HepG2 (cell line): ENCODE measurements around the gene CDK5RAP2. TPM values are rescaled to one million over a fixed set of nuclear protein-coding genes. Genes with fewer than 3 reads are reported as not detected.

Experiments
- ATAC-seq: fragments of 200-7000 bp; cut with Tn5 transposase; 3 replicates; pipeline ENCODE4 v1.9.1; 2020; ENCODE audit warnings: mild to moderate bottlenecking, moderate library complexity
- BruUV-seq: library from RNA; stranded (reverse); fragments of 400-500 nt; replicated peaks from 2 replicates; lab custom pipeline; 2021; lab: Mats Ljungman, UMichigan
- CTCF ChIA-PET: fragments of 300-600 bp; formaldehyde crosslinking; extraction: SDS; loops from one replicate; lab custom pipeline; 2021; ENCODE audit warnings: low total read pairs, inconsistent platforms, low intra/inter-chr PET ratio; lab: Yijun Ruan, JAX
- POLR2A ChIA-PET: fragments of 350-600 bp; sonication (Branson Sonifier 250); formaldehyde crosslinking; loops from one replicate; lab custom pipeline; 2020; ENCODE audit warnings: antibody characterized with exemption, inconsistent platforms; lab: Yijun Ruan, JAX
- DNase-seq: peaks from one replicate; pipeline ENCODE4 v3.0.0-alpha.2; 2015; ENCODE audit warnings: low spot score
- FAIRE-seq: peaks from 3 replicates; lab custom pipeline; 2011; peaks lifted over from hg19 to GRCh38; lab: Jason Lieb, UNC
- H2AFZ ChIP-seq: one replicate; pipeline ENCODE4 v1.6.1; 2011; ENCODE audit warnings: low read length, inconsistent platforms
- H3K27ac ChIP-seq: fragments of 300-600 bp; 3 replicates; pipeline ENCODE4 v1.8.0; 2011; ENCODE audit warnings: mixed run types, mild to moderate bottlenecking, mixed read lengths, low read length, inconsistent platforms; ENCODE audit not compliant: insufficient read depth; ENCODE audit errors: extremely low read length
- H3K27me3 ChIP-seq, 2 experiments: fragments of 200-600 bp in 1 of 2; 2 replicates in 1 of 2; 3 replicates in 1 of 2; pipeline versions ENCODE4 v1.6.0 to v1.8.0; 2011; ENCODE audit warnings: low read length in 2 of 2, mild to moderate bottlenecking in 2 of 2, moderate library complexity in 2 of 2, inconsistent platforms in 1 of 2; ENCODE audit not compliant: insufficient read depth in 2 of 2, control insufficient read depth in 1 of 2
- H3K36me3 ChIP-seq, 2 experiments: fragments of 200-600 bp in 1 of 2; replicated peaks in 1 of 2; 2 replicates in 1 of 2; 3 replicates in 1 of 2; pipeline versions ENCODE4 v1.5.1 to v1.8.0; 2011; ENCODE audit warnings: low read length in 2 of 2, inconsistent platforms in 1 of 2; ENCODE audit not compliant: insufficient read depth in 2 of 2, control insufficient read depth in 1 of 2
- H3K4me1 ChIP-seq: 2 replicates; pipeline ENCODE4 v1.5.1; 2012; ENCODE audit warnings: low read length, inconsistent platforms; ENCODE audit not compliant: insufficient read depth
- H3K4me2 ChIP-seq: 2 replicates; pipeline ENCODE4 v1.6.0; 2011; ENCODE audit warnings: low read depth, low read length, inconsistent platforms
- H3K4me3 ChIP-seq, 3 experiments: fragments of 200-600 bp in 1 of 3; sonication (generic), shearing (Covaris generic) in 1 of 3; replicated peaks in 1 of 3; 2 replicates each; pipeline ENCODE4 v1.5.1; 2011 to 2016; ENCODE audit warnings: low read length in 3 of 3, inconsistent platforms in 2 of 3, low read depth in 2 of 3, mild to moderate bottlenecking in 2 of 3, control low read depth in 1 of 3, mixed read lengths in 1 of 3; ENCODE audit not compliant: insufficient read depth in 1 of 3
- H3K79me2 ChIP-seq: one replicate; pipeline ENCODE4 v1.6.1; 2011; ENCODE audit warnings: low read length, inconsistent platforms; ENCODE audit not compliant: insufficient read depth
- H3K9ac ChIP-seq: 2 replicates; pipeline ENCODE4 v1.6.0; 2011; ENCODE audit warnings: mild to moderate bottlenecking, low read depth, low read length, inconsistent platforms; ENCODE audit not compliant: insufficient read depth
- H3K9me3 ChIP-seq: 2 replicates; pipeline ENCODE4 v1.5.1; 2012; ENCODE audit warnings: mild to moderate bottlenecking, low read length
- H4K20me1 ChIP-seq: 2 replicates; pipeline ENCODE4 v1.6.0; 2011; ENCODE audit warnings: inconsistent platforms, mild to moderate bottlenecking, low read length, moderate library complexity; ENCODE audit not compliant: insufficient read depth
- GATAD2A ChIP-seq: IDR thresholded peaks from 2 replicates; pipeline ENCODE4 v1.6.1; 2016
- GZF1 ChIP-seq: sonication (generic); formaldehyde crosslinking; IDR thresholded peaks from 2 replicates; pipeline ENCODE4 v1.5.1; 2020; ENCODE audit warnings: mild to moderate bottlenecking, missing genetic modification reagents
- SOX6 ChIP-seq, 2 experiments: fragments of 450-650 bp in 1 of 2; sonication (generic) in 1 of 2; formaldehyde crosslinking in 1 of 2; IDR thresholded peaks; 2 replicates each; pipeline versions ENCODE4 v1.4.0 to v1.6.1; 2017 to 2020; ENCODE audit warnings: antibody characterized with exemption in 1 of 2, mild to moderate bottlenecking in 1 of 2, missing genetic modification reagents in 1 of 2
- ZBTB7B ChIP-seq: sonication (generic); formaldehyde crosslinking; IDR thresholded peaks from 2 replicates; pipeline ENCODE4 v1.4.0; 2020; ENCODE audit warnings: missing genetic modification reagents
- ZNF101 ChIP-seq: sonication (generic); formaldehyde crosslinking; IDR thresholded peaks from 2 replicates; pipeline ENCODE4 v1.4.0; 2020; ENCODE audit warnings: mild to moderate bottlenecking, low read depth, missing genetic modification reagents, borderline replicate concordance
- ZNF629 ChIP-seq: sonication (generic); formaldehyde crosslinking; conservative IDR thresholded peaks from 2 replicates; pipeline ENCODE4 v1.5.0; 2020; ENCODE audit warnings: missing genetic modification reagents
- ZNF768 ChIP-seq: sonication (generic); formaldehyde crosslinking; IDR thresholded peaks from 2 replicates; pipeline ENCODE4 v1.4.0; 2020; ENCODE audit warnings: missing genetic modification reagents
- ZNF792 ChIP-seq: IDR thresholded peaks from 2 replicates; pipeline ENCODE4 v1.6.1; 2016
- WGBS: methylation state at CpG from one replicate; pipeline ENCODE4 v1.1.6; 2017; ENCODE audit warnings: low lambda C conversion rate; 5-methylcytosine and 5-hydroxymethylcytosine counted together
- in situ Hi-C: cut with HindIII; loops from 2 replicates; pipeline ENCODE4 v1.10.0; 2017; ENCODE audit warnings: low pct_unique_long_range_greater_than_20kb; ENCODE audit not compliant: extremely low pct_ligation_motif_present
- intact Hi-C: fragments of 100-400 bp; cut with micrococcal nuclease; formaldehyde crosslinking; loops from one replicate; pipeline ENCODE4 v1.10.0; 2022; ENCODE audit not compliant: unreplicated experiment
- polyA plus RNA-seq, 8 experiments: library from polyadenylated mRNA; depleted of rRNA in 3 of 8; stranded (reverse) in 7 of 8; unstranded in 1 of 8; fragments of >200 nt; fragmentation: Illumina TruSeq in 4 of 8; extraction: Trizol in 4 of 8; gene quantifications; 2 replicates each; pipeline versions ENCODE4 v1.2.1 to v1.2.3, GENCODE V29; 2011 to 2016; ENCODE audit warnings: low read depth in 4 of 8, missing spikeins in 1 of 8, mixed read lengths in 1 of 8; ENCODE audit not compliant: insufficient read depth in 1 of 8
- total RNA-seq, 5 experiments: library from RNA; depleted of rRNA; stranded (reverse); fragments of >200 nt; fragmentation: Illumina TruSeq; extraction: Trizol; gene quantifications; 2 replicates each; pipeline ENCODE4 v1.2.3, GENCODE V29; 2016; ENCODE audit warnings: low read depth in 1 of 5
- TF ChIP-seq, protein P1 (sequence below): sonication (generic); formaldehyde crosslinking; IDR thresholded peaks from 2 replicates; pipeline ENCODE4 v1.8.1; 2023; ENCODE audit warnings: missing genetic modification reagents, mild to moderate bottlenecking, borderline replicate concordance
- TF ChIP-seq, protein P2 (sequence below): sonication (generic); formaldehyde crosslinking; IDR thresholded peaks from 2 replicates; pipeline ENCODE4 v1.5.1; 2020; ENCODE audit warnings: missing genetic modification reagents, mild to moderate bottlenecking, borderline replicate concordance
- TF ChIP-seq, protein P3 (sequence below): sonication (generic); formaldehyde crosslinking; IDR thresholded peaks from 2 replicates; pipeline ENCODE4 v1.4.0; 2020; ENCODE audit warnings: missing genetic modification reagents, mild to moderate bottlenecking, borderline replicate concordance
- TF ChIP-seq, protein P4 (sequence below): sonication (generic); formaldehyde crosslinking; IDR thresholded peaks from 2 replicates; pipeline ENCODE4 v1.4.0; 2020; ENCODE audit warnings: missing genetic modification reagents

Gene CDK5RAP2
- total and polyA plus RNA-seq, 2 of the 13 experiments (the other 11 are each of a cell fraction or from before 2014, with no cell fraction given) = 31.8 to 42.2 TPM

DNA sequence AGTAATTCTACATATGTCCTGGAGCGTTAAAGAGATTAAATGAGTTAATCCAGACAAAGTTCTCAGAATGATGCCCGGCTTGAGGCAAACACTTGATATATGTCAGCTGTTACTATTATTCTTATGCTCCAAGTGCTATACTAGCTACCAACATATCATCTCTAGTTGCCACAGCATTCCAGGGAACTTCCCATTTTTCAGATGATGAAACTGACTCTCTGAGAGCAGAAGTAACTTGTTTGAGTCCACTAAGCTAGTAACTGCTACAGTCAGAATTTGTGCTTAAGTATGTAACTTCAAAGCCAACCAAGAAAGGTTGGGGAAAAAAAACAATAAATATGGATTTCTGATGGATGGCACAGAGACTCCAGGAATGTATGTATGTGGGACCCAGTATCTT, 98.1 kb downstream of the CDK5RAP2 start:
- Histone ChIP-seq H3K79me2 (peaks cover 4% of the 10 kb centered on the region), H4K20me1 (no peaks in the 10 kb centered on the region), H3K9me3 (no peaks in the 10 kb centered on the region), H3K27me3 (no peaks in the 10 kb centered on the region), H3K4me3 (no peak overlapping the region), H3K4me1 (peaks cover 21% of the 10 kb centered on the region), H3K9ac (no peak overlapping the region), H3K27ac (no peak overlapping the region), H3K4me2 (no peak overlapping the region), H3K36me3 (peaks cover 28 to 79% of the 10 kb centered on the region in 2 experiments), H2AFZ (no peak overlapping the region)
- no TSS peak for BruUV-seq
- ATAC-seq (no peak), DNase-seq (no peak), FAIRE-seq (no peak)
- ChIA-PET CTCF (no interaction called here), POLR2A (no interaction called here)
- intact Hi-C loops = no loop called here
- TF ChIP-seq, protein P1, sequence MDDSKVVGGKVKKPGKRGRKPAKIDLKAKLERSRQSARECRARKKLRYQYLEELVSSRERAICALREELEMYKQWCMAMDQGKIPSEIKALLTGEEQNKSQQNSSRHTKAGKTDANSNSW (CRISPR knock-in tag) = no peak
- TF ChIP-seq, protein P2, sequence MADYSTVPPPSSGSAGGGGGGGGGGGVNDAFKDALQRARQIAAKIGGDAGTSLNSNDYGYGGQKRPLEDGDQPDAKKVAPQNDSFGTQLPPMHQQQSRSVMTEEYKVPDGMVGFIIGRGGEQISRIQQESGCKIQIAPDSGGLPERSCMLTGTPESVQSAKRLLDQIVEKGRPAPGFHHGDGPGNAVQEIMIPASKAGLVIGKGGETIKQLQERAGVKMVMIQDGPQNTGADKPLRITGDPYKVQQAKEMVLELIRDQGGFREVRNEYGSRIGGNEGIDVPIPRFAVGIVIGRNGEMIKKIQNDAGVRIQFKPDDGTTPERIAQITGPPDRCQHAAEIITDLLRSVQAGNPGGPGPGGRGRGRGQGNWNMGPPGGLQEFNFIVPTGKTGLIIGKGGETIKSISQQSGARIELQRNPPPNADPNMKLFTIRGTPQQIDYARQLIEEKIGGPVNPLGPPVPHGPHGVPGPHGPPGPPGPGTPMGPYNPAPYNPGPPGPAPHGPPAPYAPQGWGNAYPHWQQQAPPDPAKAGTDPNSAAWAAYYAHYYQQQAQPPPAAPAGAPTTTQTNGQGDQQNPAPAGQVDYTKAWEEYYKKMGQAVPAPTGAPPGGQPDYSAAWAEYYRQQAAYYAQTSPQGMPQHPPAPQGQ (CRISPR knock-in tag) = no peak
- peak; percentile 39; the same call in 1 of the 2 replicates for TF ChIP-seq ZNF629 (CRISPR knock-in tag)
- no peak for TF ChIP-seq ZNF101 (CRISPR knock-in tag)
- TF ChIP-seq ZNF768 (CRISPR knock-in tag) = no peak
- 93% methylated on average over 2 of the region's 2 CpGs for WGBS
- in situ Hi-C loops = no loop called here

DNA sequence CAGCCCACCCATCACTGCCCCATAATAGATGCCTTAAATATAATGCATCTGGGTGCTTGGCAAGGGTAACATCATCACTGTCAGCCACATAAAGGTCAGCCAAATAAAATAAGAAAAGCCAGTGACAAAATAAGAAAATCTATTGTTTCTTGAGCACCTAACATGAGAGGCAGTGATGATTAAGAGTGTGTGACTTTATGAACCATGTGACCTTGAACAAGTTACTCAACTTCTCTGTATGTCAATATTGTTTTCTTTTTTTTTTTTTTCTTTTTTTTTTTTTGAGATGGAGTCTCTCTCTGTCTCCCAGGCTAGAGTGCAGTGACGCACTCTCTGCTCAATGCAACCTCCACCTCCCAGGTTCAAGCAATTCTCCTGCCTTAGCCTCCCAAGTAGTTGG, 98.7 kb downstream of the CDK5RAP2 start:
- no TSS peak for BruUV-seq
- Histone ChIP-seq H3K79me2 (peaks cover 4% of the 10 kb centered on the region), H3K4me2 (no peak overlapping the region), H3K36me3 (peaks cover 29 to 76% of the 10 kb centered on the region in 2 experiments), H4K20me1 (no peaks in the 10 kb centered on the region), H3K4me3 (no peak overlapping the region), H3K4me1 (peaks cover 15% of the 10 kb centered on the region), H3K9me3 (no peaks in the 10 kb centered on the region), H2AFZ (no peak overlapping the region), H3K27me3 (no peaks in the 10 kb centered on the region), H3K9ac (no peak overlapping the region), H3K27ac (no peak overlapping the region)
- DNase-seq = peak; percentile 11
- no peak; the same call in 2 of the 3 replicates for ATAC-seq
- intact Hi-C loops = no loop called here
- no peak for FAIRE-seq
- ChIA-PET POLR2A (no interaction called here), CTCF (no interaction called here)
- 96% methylated on average over 1 of the region's 1 CpG for WGBS
- in situ Hi-C loops = no loop called here
- TF ChIP-seq, protein P3, sequence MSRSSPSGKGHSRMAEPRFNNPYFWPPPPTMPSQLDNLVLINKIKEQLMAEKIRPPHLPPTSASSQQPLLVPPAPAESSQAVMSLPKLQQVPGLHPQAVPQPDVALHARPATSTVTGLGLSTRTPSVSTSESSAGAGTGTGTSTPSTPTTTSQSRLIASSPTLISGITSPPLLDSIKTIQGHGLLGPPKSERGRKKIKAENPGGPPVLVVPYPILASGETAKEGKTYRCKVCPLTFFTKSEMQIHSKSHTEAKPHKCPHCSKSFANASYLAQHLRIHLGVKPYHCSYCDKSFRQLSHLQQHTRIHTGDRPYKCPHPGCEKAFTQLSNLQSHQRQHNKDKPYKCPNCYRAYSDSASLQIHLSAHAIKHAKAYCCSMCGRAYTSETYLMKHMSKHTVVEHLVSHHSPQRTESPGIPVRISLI (CRISPR knock-in tag) = peak; percentile 85
- peak; percentile 47; the same call in 1 of the 2 replicates for TF ChIP-seq GATAD2A (CRISPR knock-in tag)
- TF ChIP-seq ZBTB7B (CRISPR knock-in tag) = no peak
- no peak for TF ChIP-seq SOX6 (IDR thresholded peaks at IDR 0.05)
- peak; percentile 21; the same call in 1 of the 2 replicates for TF ChIP-seq SOX6 (CRISPR knock-in tag; IDR thresholded peaks at IDR 0.05)
- TF ChIP-seq, protein P4, sequence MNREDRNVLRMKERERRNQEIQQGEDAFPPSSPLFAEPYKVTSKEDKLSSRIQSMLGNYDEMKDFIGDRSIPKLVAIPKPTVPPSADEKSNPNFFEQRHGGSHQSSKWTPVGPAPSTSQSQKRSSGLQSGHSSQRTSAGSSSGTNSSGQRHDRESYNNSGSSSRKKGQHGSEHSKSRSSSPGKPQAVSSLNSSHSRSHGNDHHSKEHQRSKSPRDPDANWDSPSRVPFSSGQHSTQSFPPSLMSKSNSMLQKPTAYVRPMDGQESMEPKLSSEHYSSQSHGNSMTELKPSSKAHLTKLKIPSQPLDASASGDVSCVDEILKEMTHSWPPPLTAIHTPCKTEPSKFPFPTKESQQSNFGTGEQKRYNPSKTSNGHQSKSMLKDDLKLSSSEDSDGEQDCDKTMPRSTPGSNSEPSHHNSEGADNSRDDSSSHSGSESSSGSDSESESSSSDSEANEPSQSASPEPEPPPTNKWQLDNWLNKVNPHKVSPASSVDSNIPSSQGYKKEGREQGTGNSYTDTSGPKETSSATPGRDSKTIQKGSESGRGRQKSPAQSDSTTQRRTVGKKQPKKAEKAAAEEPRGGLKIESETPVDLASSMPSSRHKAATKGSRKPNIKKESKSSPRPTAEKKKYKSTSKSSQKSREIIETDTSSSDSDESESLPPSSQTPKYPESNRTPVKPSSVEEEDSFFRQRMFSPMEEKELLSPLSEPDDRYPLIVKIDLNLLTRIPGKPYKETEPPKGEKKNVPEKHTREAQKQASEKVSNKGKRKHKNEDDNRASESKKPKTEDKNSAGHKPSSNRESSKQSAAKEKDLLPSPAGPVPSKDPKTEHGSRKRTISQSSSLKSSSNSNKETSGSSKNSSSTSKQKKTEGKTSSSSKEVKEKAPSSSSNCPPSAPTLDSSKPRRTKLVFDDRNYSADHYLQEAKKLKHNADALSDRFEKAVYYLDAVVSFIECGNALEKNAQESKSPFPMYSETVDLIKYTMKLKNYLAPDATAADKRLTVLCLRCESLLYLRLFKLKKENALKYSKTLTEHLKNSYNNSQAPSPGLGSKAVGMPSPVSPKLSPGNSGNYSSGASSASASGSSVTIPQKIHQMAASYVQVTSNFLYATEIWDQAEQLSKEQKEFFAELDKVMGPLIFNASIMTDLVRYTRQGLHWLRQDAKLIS = no peak
- TF ChIP-seq GZF1 (CRISPR knock-in tag) = no peak
- no peak for TF ChIP-seq ZNF792
